ENCODE measurements around the gene TSPAN18.

Gene TSPAN18

DNA sequence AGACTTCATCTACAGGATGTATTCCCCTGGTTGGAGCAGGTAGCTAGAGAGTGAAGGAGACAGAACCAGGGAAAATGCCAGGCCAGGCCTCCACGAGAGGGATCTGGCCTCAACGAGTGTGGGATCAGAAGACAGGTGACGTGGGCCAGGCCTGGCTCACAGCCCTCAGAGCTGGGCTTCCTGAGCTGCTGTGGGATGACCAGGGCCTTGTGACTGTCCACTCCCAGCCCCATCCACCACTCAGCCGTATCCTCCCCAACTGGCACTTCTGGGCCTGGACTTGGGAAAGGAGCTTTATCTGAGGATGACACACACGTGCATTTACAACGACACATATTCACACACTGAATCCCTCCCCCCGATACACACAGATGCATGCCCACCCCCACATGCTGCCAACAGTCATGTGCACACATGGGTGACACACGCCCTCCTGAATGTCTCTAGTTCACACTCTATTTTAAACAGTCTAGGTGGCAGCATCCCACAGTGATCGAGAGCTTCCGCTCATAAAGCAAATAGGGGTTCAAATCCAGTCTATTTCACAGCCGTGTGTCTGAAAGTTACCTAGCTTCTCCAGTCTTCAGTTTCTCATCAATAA, 130.8 kb downstream of the TSPAN18 start:
- no peak for TF ChIP-seq CTCF (IDR thresholded peaks at IDR 0.05; ENCODE audit: insufficient read depth, low read depth, low read length, missing control alignments)
- H3K4me3 ChIP-seq (ENCODE audit: low read depth, low read length) = no peak overlapping the region
- DNase-seq (ENCODE audit: low read depth) = no peak

- TF ChIP-seq CTCF (IDR thresholded peaks at IDR 0.05; ENCODE audit: insufficient read depth, low read depth, low read length, missing control alignments) = no peak
- H3K4me3 ChIP-seq (ENCODE audit: low read depth, low read length) = no peak overlapping the region
- no peak for DNase-seq (ENCODE audit: low read depth)
These were observed 132.2 kb downstream of the TSPAN18 start for GRCh38 chr11:44858796-44859527.

DNA sequence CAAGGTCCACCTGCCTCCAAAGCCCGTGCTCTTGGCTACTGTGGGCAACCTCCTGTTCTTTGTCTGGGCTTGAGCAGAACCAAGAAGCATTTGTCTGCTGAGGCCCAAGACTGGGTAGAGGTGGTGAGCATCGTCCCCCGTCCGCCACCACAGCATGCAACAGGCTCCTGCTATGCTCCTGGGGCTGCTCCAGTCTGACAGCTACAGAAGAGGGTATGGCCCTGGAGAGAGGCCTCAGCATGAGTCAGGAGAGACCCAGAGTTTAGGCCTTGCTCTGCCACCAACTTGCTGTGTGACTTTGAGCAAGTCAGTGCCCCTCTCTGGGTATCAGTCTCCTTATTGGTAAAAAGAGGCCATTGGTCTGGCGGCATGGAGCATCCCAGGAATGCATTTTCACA, 132.8 kb downstream of the TSPAN18 start:
- no peak for TF ChIP-seq CTCF (IDR thresholded peaks at IDR 0.05; ENCODE audit: insufficient read depth, low read depth, low read length, missing control alignments)
- DNase-seq (ENCODE audit: low read depth) = no peak
- H3K4me3 ChIP-seq (ENCODE audit: low read depth, low read length) = no peak overlapping the region

- no peak for TF ChIP-seq CTCF (IDR thresholded peaks at IDR 0.05; ENCODE audit: insufficient read depth, low read depth, low read length, missing control alignments)
- no peak overlapping the region for H3K4me3 ChIP-seq (ENCODE audit: low read depth, low read length)
These were observed 133.6 kb downstream of the TSPAN18 start for GRCh38 chr11:44860346-44860745.

GRCh38 chr11:44861849-44862557, 135.2 kb downstream of the TSPAN18 start:
- TF ChIP-seq CTCF (IDR thresholded peaks at IDR 0.05; ENCODE audit: insufficient read depth, low read depth, low read length, missing control alignments) = no peak
- H3K4me3 ChIP-seq (ENCODE audit: low read depth, low read length) = no peak overlapping the region; the same call in 1 of the 2 replicates
- peak; percentile 93 for DNase-seq (ENCODE audit: low read depth)

More at GRCh38 chr11:44860346-44860745, 133.6 kb downstream of the TSPAN18 start:
- no peak for DNase-seq (ENCODE audit: low read depth)

DNA sequence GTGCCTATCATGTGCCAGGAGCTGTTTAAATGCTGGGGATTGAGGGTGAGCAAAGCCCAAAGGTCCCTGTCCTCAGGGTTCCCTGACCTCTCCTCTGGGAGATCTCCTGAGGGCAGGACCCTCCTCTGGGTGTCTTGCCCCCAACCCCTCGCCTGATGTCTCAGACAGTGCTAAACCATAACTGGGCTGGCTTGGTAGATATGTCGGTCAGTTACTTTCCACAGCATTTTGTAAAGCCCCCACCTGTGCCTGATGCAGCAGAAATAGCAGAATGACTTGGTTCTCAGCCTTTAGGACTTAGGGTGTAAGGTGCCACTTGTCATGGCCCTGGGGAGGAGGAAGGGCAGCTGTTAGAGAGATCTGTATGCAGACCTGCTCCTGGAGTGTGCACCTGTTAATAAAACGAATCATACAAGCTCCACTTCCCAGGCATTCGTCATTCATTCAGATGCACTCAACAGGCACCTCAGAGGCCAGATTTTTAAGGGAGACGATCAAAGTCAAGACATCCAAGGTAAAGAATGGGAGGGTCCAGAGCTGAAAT, 135.9 kb downstream of the TSPAN18 start:
- no peak overlapping the region for H3K4me3 ChIP-seq (ENCODE audit: low read depth, low read length)
- no peak for DNase-seq (ENCODE audit: low read depth)
- no peak for TF ChIP-seq CTCF (IDR thresholded peaks at IDR 0.05; ENCODE audit: insufficient read depth, low read depth, low read length, missing control alignments)

All from GM12865 (cell line).